HEK293T (cell line): ENCODE data around the gene DHDH.

Experiments
- BHLHE40 ChIP-seq: fragments of 450-650 bp; IDR thresholded peaks from 2 replicates; pipeline ENCODE4 v1.6.1; 2016; ENCODE audit warnings: mild to moderate bottlenecking, moderate library complexity, borderline replicate concordance
- FOXK2 ChIP-seq: fragments of 450-650 bp; IDR thresholded peaks from 2 replicates; pipeline ENCODE4 v1.6.1; 2016; ENCODE audit warnings: mild to moderate bottlenecking
- SUZ12 ChIP-seq: fragments of 450-650 bp; IDR thresholded peaks from 2 replicates; pipeline ENCODE4 v1.6.1; 2016; ENCODE audit warnings: mild to moderate bottlenecking
- TARDBP ChIP-seq: fragments of 450-650 bp; IDR thresholded peaks from 2 replicates; pipeline ENCODE4 v1.6.1; 2016

- TF ChIP-seq FOXK2, result no peak
- TF ChIP-seq TARDBP, result no peak
- no peak for TF ChIP-seq BHLHE40
- no peak for TF ChIP-seq SUZ12
These were observed 8.2 kb upstream of the DHDH start for GRCh38 chr19:48925240-48925843.
